Activated CD4-positive, alpha-beta T cell treated with anti-CD3 and anti-CD28 coated beads for 1 hour (primary cell): ENCODE measurements around the gene SLC26A5.
"Not testable (repeated sequence)": the region's sequence is repeated elsewhere in the genome, so short reads cannot be mapped to it uniquely, and the experiment has no call there.

Source experiments
- DNase-seq: peaks from one replicate; pipeline ENCODE4 v3.0.0-alpha.2; 2020

The SLC26A5 gene

GRCh38 chr7:103446049-103446520 lies at the start of gene SLC26A5:
Gene SLC26A5, minus strand, starts transcription at chr7:103446207. Its CDS starts 24,693 bp downstream, at chr7:103421514.
- DNase-seq = no peak

- no peak for DNase-seq
These were observed 41.4 kb upstream of the SLC26A5 start for GRCh38 chr7:103487419-103487818.

GRCh38 chr7:103486873-103487272 lies 40.9 kb upstream of the SLC26A5 start:
- DNase-seq = not testable (repeated sequence)

GRCh38 chr7:103480771-103481170 lies 34.8 kb upstream of the SLC26A5 start:
- no peak for DNase-seq

GRCh38 chr7:103474956-103475355 lies 28.9 kb upstream of the SLC26A5 start:
- DNase-seq = no peak

- no peak for DNase-seq
These were observed 23.3 kb upstream of the SLC26A5 start for GRCh38 chr7:103469095-103469948.

- DNase-seq = no peak
These were observed 20.8 kb upstream of the SLC26A5 start for GRCh38 chr7:103466814-103467213.

- DNase-seq = no peak
These were observed 16.4 kb upstream of the SLC26A5 start for GRCh38 chr7:103462358-103462757.

GRCh38 chr7:103447073-103447960 lies 1.3 kb upstream of the SLC26A5 start:
- no peak for DNase-seq

- no peak for DNase-seq
These were observed 569 bp downstream of the SLC26A5 start for GRCh38 chr7:103445228-103446048.

- no peak for DNase-seq
These were observed 6.3 kb downstream of the SLC26A5 start for GRCh38 chr7:103439661-103440060.

GRCh38 chr7:103437623-103438022 lies 8.4 kb downstream of the SLC26A5 start:
- DNase-seq = no peak

- no peak for DNase-seq
These were observed 13.3 kb downstream of the SLC26A5 start for GRCh38 chr7:103432712-103433111.

GRCh38 chr7:103425177-103425576 lies 20.8 kb downstream of the SLC26A5 start:
- no peak for DNase-seq

- no peak for DNase-seq
These were observed 22.4 kb downstream of the SLC26A5 start for GRCh38 chr7:103423467-103424179.

GRCh38 chr7:103420857-103421384 lies 25.1 kb downstream of the SLC26A5 start:
- DNase-seq = no peak

GRCh38 chr7:103418241-103418640 lies 27.8 kb downstream of the SLC26A5 start:
- no peak for DNase-seq

- no peak for DNase-seq
These were observed 32.6 kb downstream of the SLC26A5 start for GRCh38 chr7:103413407-103413806.

- no peak for DNase-seq
These were observed 33.9 kb downstream of the SLC26A5 start for GRCh38 chr7:103412151-103412550.

GRCh38 chr7:103405789-103406613 lies 40.0 kb downstream of the SLC26A5 start:
- not testable (repeated sequence) for DNase-seq

GRCh38 chr7:103399687-103400086 lies 46.3 kb downstream of the SLC26A5 start:
- not testable (repeated sequence) for DNase-seq
